ENCODE results near the gene OAS2.
"Not testable (repeated sequence)": the region's sequence is repeated elsewhere in the genome, so short reads cannot be mapped to it uniquely, and the experiment has no call there.

The OAS2 gene

GRCh38 chr12:112948806-112949205, 29.5 kb upstream of the OAS2 start:
- DNase-seq (ENCODE audit: low spot score) = no peak

- DNase-seq (ENCODE audit: low spot score) = no peak
Measured at GRCh38 chr12:112950701-112951100, 27.6 kb upstream of the OAS2 start.

GRCh38 chr12:112957125-112957524, 21.2 kb upstream of the OAS2 start:
- DNase-seq (ENCODE audit: low spot score) = not testable (repeated sequence)

GRCh38 chr12:112961074-112961473, 17.2 kb upstream of the OAS2 start:
- DNase-seq (ENCODE audit: low spot score) = no peak

- no peak for DNase-seq (ENCODE audit: low spot score)
Measured at GRCh38 chr12:112961536-112961935, 16.8 kb upstream of the OAS2 start.

GRCh38 chr12:112962561-112962960, 15.8 kb upstream of the OAS2 start:
- no peak for DNase-seq (ENCODE audit: low spot score)

- DNase-seq (ENCODE audit: low spot score) = peak; percentile 25
Measured at GRCh38 chr12:112963227-112963861, 15.0 kb upstream of the OAS2 start.

GRCh38 chr12:112964067-112964670, 14.2 kb upstream of the OAS2 start:
- DNase-seq (ENCODE audit: low spot score) = peak; percentile 28

GRCh38 chr12:112964915-112965314, 13.4 kb upstream of the OAS2 start:
- no peak for DNase-seq (ENCODE audit: low spot score)

- DNase-seq (ENCODE audit: low spot score) = no peak
Measured at GRCh38 chr12:112965643-112966042, 12.7 kb upstream of the OAS2 start.

GRCh38 chr12:112967306-112967705, 11.0 kb upstream of the OAS2 start:
- no peak for DNase-seq (ENCODE audit: low spot score)

- DNase-seq (ENCODE audit: low spot score) = no peak
Measured at GRCh38 chr12:112967858-112968257, 10.5 kb upstream of the OAS2 start.

GRCh38 chr12:112969547-112970306, 8.6 kb upstream of the OAS2 start:
- no peak for DNase-seq (ENCODE audit: low spot score)

GRCh38 chr12:112970391-112970790, 7.9 kb upstream of the OAS2 start:
- no peak for DNase-seq (ENCODE audit: low spot score)

- DNase-seq (ENCODE audit: low spot score) = no peak
Measured at GRCh38 chr12:112971248-112971647, 7.1 kb upstream of the OAS2 start.

GRCh38 chr12:112973011-112973735, 5.1 kb upstream of the OAS2 start:
- DNase-seq (ENCODE audit: low spot score) = no peak

GRCh38 chr12:112973818-112974231, 4.5 kb upstream of the OAS2 start:
- DNase-seq (ENCODE audit: low spot score) = peak; percentile 47

GRCh38 chr12:112974904-112975303, 3.4 kb upstream of the OAS2 start:
- no peak for DNase-seq (ENCODE audit: low spot score)

- DNase-seq (ENCODE audit: low spot score) = no peak
Measured at GRCh38 chr12:112977139-112977538, 1.2 kb upstream of the OAS2 start.

- no peak for DNase-seq (ENCODE audit: low spot score)
Measured at GRCh38 chr12:112977641-112978040, 678 bp upstream of the OAS2 start.

GRCh38 chr12:112979041-112979680, 842 bp downstream of the OAS2 start:
- DNase-seq (ENCODE audit: low spot score) = no peak

Measured in cerebellar cortex (tissue), 1 donor.